HepG2 (cell line): Measurements from ENCODE around the gene CCDC86.

ENCODE experiments used
- CHD4 ChIP-seq: fragments of 200-600 bp; sonication (generic); IDR thresholded peaks from 2 replicates; pipeline ENCODE4 v1.7.0; 2017; ENCODE audit warnings: mild to moderate bottlenecking, low read length, borderline replicate concordance
- HDAC6 ChIP-seq: fragments of 200-600 bp; sonication (generic); IDR thresholded peaks from 2 replicates; pipeline ENCODE4 v1.7.0; 2017; ENCODE audit warnings: mild to moderate bottlenecking, antibody characterized with exemption, low read length, low read depth
- ZNF24 ChIP-seq: fragments of 450-650 bp; IDR thresholded peaks from 2 replicates; pipeline ENCODE4 v1.6.1; 2017; ENCODE audit warnings: antibody characterized with exemption, mild to moderate bottlenecking
- ZSCAN30 ChIP-seq: sonication (generic); formaldehyde crosslinking; IDR thresholded peaks from 2 replicates; pipeline ENCODE4 v1.5.0; 2020; ENCODE audit warnings: mild to moderate bottlenecking, missing genetic modification reagents
- TF ChIP-seq, protein P1 (sequence below): sonication (generic); formaldehyde crosslinking; IDR thresholded peaks from 2 replicates; pipeline ENCODE4 v1.4.0; 2020; ENCODE audit warnings: missing genetic modification reagents
- TF ChIP-seq, protein P2 (sequence below): sonication (generic); formaldehyde crosslinking; IDR thresholded peaks from 2 replicates; pipeline ENCODE4 v1.5.0; 2020; ENCODE audit warnings: mild to moderate bottlenecking, missing genetic modification reagents
- TF ChIP-seq, protein P3 (sequence below): sonication (generic); formaldehyde crosslinking; IDR thresholded peaks from 2 replicates; pipeline ENCODE4 v1.9.0; 2022; ENCODE audit warnings: low read depth, missing genetic modification reagents

DNA sequence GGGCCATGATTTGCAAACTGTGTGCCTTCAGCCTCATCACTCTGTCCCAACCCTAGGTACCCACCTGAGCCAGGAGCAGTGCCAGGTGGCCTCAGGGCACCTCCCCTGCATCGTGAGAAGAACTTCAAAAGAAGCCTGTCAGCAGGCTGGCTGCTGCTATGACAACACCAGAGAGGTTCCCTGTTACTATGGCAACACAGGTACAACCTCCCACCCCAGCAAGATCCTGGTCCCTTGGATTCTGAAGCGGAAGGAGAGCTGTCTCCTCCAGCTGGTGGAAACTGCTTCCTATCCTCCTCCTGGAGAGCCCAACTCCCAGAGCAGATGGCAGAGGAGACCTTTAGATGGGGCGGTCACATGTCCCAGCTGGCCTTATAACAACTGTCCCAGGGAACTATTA, 28.4 kb downstream of the CCDC86 start:
- TF ChIP-seq, protein P1, sequence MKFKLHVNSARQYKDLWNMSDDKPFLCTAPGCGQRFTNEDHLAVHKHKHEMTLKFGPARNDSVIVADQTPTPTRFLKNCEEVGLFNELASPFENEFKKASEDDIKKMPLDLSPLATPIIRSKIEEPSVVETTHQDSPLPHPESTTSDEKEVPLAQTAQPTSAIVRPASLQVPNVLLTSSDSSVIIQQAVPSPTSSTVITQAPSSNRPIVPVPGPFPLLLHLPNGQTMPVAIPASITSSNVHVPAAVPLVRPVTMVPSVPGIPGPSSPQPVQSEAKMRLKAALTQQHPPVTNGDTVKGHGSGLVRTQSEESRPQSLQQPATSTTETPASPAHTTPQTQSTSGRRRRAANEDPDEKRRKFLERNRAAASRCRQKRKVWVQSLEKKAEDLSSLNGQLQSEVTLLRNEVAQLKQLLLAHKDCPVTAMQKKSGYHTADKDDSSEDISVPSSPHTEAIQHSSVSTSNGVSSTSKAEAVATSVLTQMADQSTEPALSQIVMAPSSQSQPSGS (CRISPR knock-in tag): no peak
- TF ChIP-seq, protein P2, sequence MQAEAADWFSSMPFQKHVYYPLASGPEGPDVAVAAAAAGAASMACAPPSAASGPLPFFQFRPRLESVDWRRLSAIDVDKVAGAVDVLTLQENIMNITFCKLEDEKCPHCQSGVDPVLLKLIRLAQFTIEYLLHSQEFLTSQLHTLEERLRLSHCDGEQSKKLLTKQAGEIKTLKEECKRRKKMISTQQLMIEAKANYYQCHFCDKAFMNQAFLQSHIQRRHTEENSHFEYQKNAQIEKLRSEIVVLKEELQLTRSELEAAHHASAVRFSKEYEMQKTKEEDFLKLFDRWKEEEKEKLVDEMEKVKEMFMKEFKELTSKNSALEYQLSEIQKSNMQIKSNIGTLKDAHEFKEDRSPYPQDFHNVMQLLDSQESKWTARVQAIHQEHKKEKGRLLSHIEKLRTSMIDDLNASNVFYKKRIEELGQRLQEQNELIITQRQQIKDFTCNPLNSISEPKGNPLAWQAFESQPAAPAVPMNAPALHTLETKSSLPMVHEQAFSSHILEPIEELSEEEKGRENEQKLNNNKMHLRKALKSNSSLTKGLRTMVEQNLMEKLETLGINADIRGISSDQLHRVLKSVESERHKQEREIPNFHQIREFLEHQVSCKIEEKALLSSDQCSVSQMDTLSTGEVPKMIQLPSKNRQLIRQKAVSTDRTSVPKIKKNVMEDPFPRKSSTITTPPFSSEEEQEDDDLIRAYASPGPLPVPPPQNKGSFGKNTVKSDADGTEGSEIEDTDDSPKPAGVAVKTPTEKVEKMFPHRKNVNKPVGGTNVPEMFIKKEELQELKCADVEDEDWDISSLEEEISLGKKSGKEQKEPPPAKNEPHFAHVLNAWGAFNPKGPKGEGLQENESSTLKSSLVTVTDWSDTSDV (CRISPR knock-in tag): no peak
- TF ChIP-seq ZSCAN30 (CRISPR knock-in tag): no peak
- TF ChIP-seq, protein P3, sequence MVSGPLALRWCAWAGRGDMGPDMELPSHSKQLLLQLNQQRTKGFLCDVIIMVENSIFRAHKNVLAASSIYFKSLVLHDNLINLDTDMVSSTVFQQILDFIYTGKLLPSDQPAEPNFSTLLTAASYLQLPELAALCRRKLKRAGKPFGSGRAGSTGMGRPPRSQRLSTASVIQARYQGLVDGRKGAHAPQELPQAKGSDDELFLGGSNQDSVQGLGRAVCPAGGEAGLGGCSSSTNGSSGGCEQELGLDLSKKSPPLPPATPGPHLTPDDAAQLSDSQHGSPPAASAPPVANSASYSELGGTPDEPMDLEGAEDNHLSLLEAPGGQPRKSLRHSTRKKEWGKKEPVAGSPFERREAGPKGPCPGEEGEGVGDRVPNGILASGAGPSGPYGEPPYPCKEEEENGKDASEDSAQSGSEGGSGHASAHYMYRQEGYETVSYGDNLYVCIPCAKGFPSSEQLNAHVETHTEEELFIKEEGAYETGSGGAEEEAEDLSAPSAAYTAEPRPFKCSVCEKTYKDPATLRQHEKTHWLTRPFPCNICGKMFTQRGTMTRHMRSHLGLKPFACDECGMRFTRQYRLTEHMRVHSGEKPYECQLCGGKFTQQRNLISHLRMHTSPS (CRISPR knock-in tag): no peak
- TF ChIP-seq HDAC6: no peak
- TF ChIP-seq ZNF24: no peak
- no peak for TF ChIP-seq CHD4
